Head of caudate nucleus (tissue), 42 donors: Measurements from ENCODE around the gene SOCS7.

ENCODE experiments used
- DNase-seq, 42 donors: peaks; one replicate each; pipeline versions ENCODE4 v3.0.0 to v3.0.0-alpha.2; 2020 to 2021; ENCODE audit warnings: mixed read lengths in 7 of 42
- intact Hi-C: fragments of 100-400 bp; cut with DNase I; formaldehyde crosslinking; loops from one replicate; pipeline ENCODE4 v1.15.0; 2022

The SOCS7 gene

GRCh38 chr17:38416840-38417209 lies 65.2 kb downstream of the SOCS7 start:
- DNase-seq: no peak
- intact Hi-C loops: no loop called here

- intact Hi-C loops: no loop called here
- DNase-seq: peak in 1 of 42 donors; percentile 39
These were observed 65.7 kb downstream of the SOCS7 start for GRCh38 chr17:38417210-38417951.

GRCh38 chr17:38418062-38418692 lies 66.5 kb downstream of the SOCS7 start:
- intact Hi-C loops: no loop called here

GRCh38 chr17:38418693-38419507 lies 67.3 kb downstream of the SOCS7 start:
- DNase-seq: peak in 4 of 42 donors; percentile 35 to 47 (median 37)
- intact Hi-C loops: no loop called here

More at GRCh38 chr17:38418062-38418692, 66.5 kb downstream of the SOCS7 start:
- DNase-seq: peak in 1 of 42 donors; percentile 44

- intact Hi-C loops: no loop called here
- DNase-seq: no peak
These were observed 67.9 kb downstream of the SOCS7 start for GRCh38 chr17:38419508-38419981.

- DNase-seq: no peak
- intact Hi-C loops: no loop called here
These were observed 68.9 kb downstream of the SOCS7 start for GRCh38 chr17:38420518-38420917.

- no peak for DNase-seq
- intact Hi-C loops: no loop called here
These were observed 69.7 kb downstream of the SOCS7 start for GRCh38 chr17:38421171-38421841.

GRCh38 chr17:38421871-38422827 lies 70.5 kb downstream of the SOCS7 start:
- intact Hi-C loops: no loop called here
- DNase-seq: no peak

GRCh38 chr17:38424297-38424972 lies 72.8 kb downstream of the SOCS7 start:
- no peak for DNase-seq
- intact Hi-C loops: no loop called here

GRCh38 chr17:38425031-38425430 lies 73.4 kb downstream of the SOCS7 start:
- DNase-seq: peak in 1 of 42 donors; percentile 13

GRCh38 chr17:38425744-38426143 lies 74.1 kb downstream of the SOCS7 start:
- intact Hi-C loops: loop anchor here (5.0 kb wide), 1 partner anchor 57 kb away; no protein-coding TSS in a partner anchor
- peak in 1 of 42 donors; percentile 14 for DNase-seq

More at GRCh38 chr17:38425031-38425430, 73.4 kb downstream of the SOCS7 start:
- intact Hi-C loops: loop anchor here (5.0 kb wide), 1 partner anchor 57 kb away; no protein-coding TSS in a partner anchor

- intact Hi-C loops: loop anchor here (5.0 kb wide), 1 partner anchor 56 kb away; no protein-coding TSS in a partner anchor
- DNase-seq: no peak
These were observed 74.8 kb downstream of the SOCS7 start for GRCh38 chr17:38426441-38426840.

- intact Hi-C loops: loop anchor here (5.0 kb wide), 1 partner anchor 55 kb away; no protein-coding TSS in a partner anchor
- DNase-seq: no peak
These were observed 75.7 kb downstream of the SOCS7 start for GRCh38 chr17:38427160-38427949.

GRCh38 chr17:38428112-38428642 lies 76.5 kb downstream of the SOCS7 start, which contains the start of gene ARHGAP23:
Gene ARHGAP23, plus strand, starts transcription at chr17:38428464. Its CDS starts 22 bp downstream, at chr17:38428486.
- DNase-seq: peak; percentile 64 to 90 (median 78)
- intact Hi-C loops: loop anchor here (5.0 kb wide), 1 partner anchor 54 kb away; no protein-coding TSS in a partner anchor

GRCh38 chr17:38428643-38429371 lies 77.2 kb downstream of the SOCS7 start:
- peak; percentile 75 to 96 (median 89) for DNase-seq
- intact Hi-C loops: loop anchor here (5.0 kb wide), 1 partner anchor 53 kb away; no protein-coding TSS in a partner anchor
